NCI-H2171 (cell line): ENCODE measurements around the gene ANK3.

Experiments used
- DNase-seq: peaks from one replicate; lab custom pipeline; 2025; lab: John Stamatoyannopoulos, UW

ANK3 gene

GRCh38 chr10:60224066-60224705 lies 165.5 kb downstream of the ANK3 start:
- no peak for DNase-seq

- no peak for DNase-seq
Measured at GRCh38 chr10:60222047-60222446, 167.6 kb downstream of the ANK3 start.

- DNase-seq, result no peak
Measured at GRCh38 chr10:60212195-60212594, 177.5 kb downstream of the ANK3 start.

GRCh38 chr10:60209874-60210570 lies 179.7 kb downstream of the ANK3 start:
- DNase-seq, result peak; percentile 17

- DNase-seq, result no peak
Measured at GRCh38 chr10:60208676-60209269, 180.9 kb downstream of the ANK3 start.

GRCh38 chr10:60207894-60208293 lies 181.8 kb downstream of the ANK3 start:
- DNase-seq, result no peak

GRCh38 chr10:60206735-60207134 lies 182.9 kb downstream of the ANK3 start:
- DNase-seq, result no peak

- DNase-seq, result no peak
Measured at GRCh38 chr10:60205741-60206140, 183.9 kb downstream of the ANK3 start.

GRCh38 chr10:60203993-60204618 lies 185.6 kb downstream of the ANK3 start:
- DNase-seq, result peak; percentile 15

GRCh38 chr10:60200682-60201053 lies 189.0 kb downstream of the ANK3 start:
- DNase-seq, result no peak

- no peak for DNase-seq
Measured at GRCh38 chr10:60200012-60200681, 189.5 kb downstream of the ANK3 start.

- no peak for DNase-seq
Measured at GRCh38 chr10:60197206-60197605, 192.5 kb downstream of the ANK3 start.

GRCh38 chr10:60194421-60194820 lies 195.3 kb downstream of the ANK3 start:
- DNase-seq, result no peak

GRCh38 chr10:60192946-60193345 lies 196.7 kb downstream of the ANK3 start:
- no peak for DNase-seq

GRCh38 chr10:60189861-60190475 lies 199.7 kb downstream of the ANK3 start:
- DNase-seq, result no peak

- DNase-seq, result no peak
Measured at GRCh38 chr10:60188548-60188947, 201.1 kb downstream of the ANK3 start.

GRCh38 chr10:60187691-60188090 lies 202.0 kb downstream of the ANK3 start:
- no peak for DNase-seq

- no peak for DNase-seq
Measured at GRCh38 chr10:60186315-60187071, 203.2 kb downstream of the ANK3 start.

GRCh38 chr10:60185421-60185820 lies 204.3 kb downstream of the ANK3 start:
- DNase-seq, result no peak

GRCh38 chr10:60182691-60183090 lies 207.0 kb downstream of the ANK3 start:
- DNase-seq, result no peak

GRCh38 chr10:60176925-60177324 lies 212.8 kb downstream of the ANK3 start:
- DNase-seq, result no peak
